ENCODE data around the gene CTDSPL. TPM values are rescaled to one million over a fixed set of nuclear protein-coding genes. Genes with fewer than 3 reads are reported as not detected.

CTDSPL gene
- total and polyA plus RNA-seq, 10 of the 15 experiments (the other 5 are each of a cell fraction or from before 2014, with no cell fraction given), result 0.05 to 0.51 (median 0.18) TPM; not detected in 6

DNA sequence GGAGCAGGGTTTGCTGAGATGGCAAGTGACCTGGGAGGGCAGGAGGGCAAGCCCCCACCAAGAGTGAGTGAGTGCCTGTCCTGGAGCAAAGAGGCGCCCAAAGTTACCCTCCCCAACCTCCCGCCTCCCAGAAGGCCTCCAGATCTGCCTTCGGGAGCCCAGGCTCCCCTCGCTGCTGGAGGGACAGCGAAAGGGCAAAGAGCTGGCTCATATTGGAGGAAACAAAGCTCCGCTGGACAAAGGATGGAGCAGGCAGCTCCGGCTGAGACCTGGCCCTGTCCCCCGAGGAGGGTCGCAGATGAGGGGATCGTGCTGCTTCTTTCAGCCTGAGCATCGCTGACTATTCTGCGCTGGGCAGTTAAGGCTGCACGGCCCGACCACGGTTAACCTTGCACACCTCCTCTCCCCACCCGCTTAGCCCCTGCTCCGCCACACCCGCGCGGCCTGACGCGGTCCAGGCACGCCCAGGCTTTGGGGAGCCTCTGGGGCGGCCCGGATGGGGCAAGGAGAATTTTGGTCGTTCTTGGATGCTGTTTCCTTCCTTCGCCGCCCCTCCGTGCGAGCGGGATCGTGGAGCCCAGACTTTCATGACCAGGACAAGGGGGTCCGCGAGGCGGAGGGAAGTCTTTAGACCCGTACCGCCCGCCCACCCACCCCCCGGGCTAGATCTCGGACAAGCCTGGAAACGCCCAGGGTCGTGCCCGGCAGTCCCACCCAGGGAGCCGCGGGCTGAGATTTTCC, 167.1 kb downstream of the CTDSPL start:
- H3K4me2 ChIP-seq (ENCODE audit: control insufficient read depth, insufficient read depth), result no peak overlapping the region
- TF ChIP-seq EP300 (IDR thresholded peaks at IDR 0.05; ENCODE audit: borderline replicate concordance in 1 of 2, control insufficient read depth in 1 of 2, low read depth in 2 of 2, low read length in 2 of 2) (no peak), RUNX3 (IDR thresholded peaks at IDR 0.05; ENCODE audit: low read length) (no peak), TCF3 (IDR thresholded peaks at IDR 0.05; ENCODE audit: borderline replicate concordance, insufficient read depth, low read depth, low read length) (no peak), NFXL1 (IDR thresholded peaks at IDR 0.05; ENCODE audit: borderline replicate concordance) (no peak), NRF1 (conservative IDR thresholded peaks at IDR 0.05; ENCODE audit: low read depth, low read length) (no peak), HCFC1 (IDR thresholded peaks at IDR 0.05; ENCODE audit: low read length) (no peak), SRF (IDR thresholded peaks at IDR 0.05; ENCODE audit: low read depth in 2 of 2, low read length in 2 of 2) (no peak), JUNB (IDR thresholded peaks at IDR 0.05) (no peak), CREM (IDR thresholded peaks at IDR 0.05; ENCODE audit: low read depth) (no peak), MTA3 (IDR thresholded peaks at IDR 0.05; ENCODE audit: borderline replicate concordance, low read length) (no peak), GABPA (IDR thresholded peaks at IDR 0.05; ENCODE audit: low read depth) (no peak), TARDBP (IDR thresholded peaks at IDR 0.05; ENCODE audit: borderline replicate concordance) (no peak), BHLHE40 (IDR thresholded peaks at IDR 0.05; ENCODE audit: borderline replicate concordance in 1 of 2, low read depth in 2 of 2, low read length in 1 of 2) (no peak), CREB1 (IDR thresholded peaks at IDR 0.05; ENCODE audit: low read depth) (no peak), PML (IDR thresholded peaks at IDR 0.05; ENCODE audit: low read length) (no peak), CHD4 (IDR thresholded peaks at IDR 0.05) (no peak), ZBTB33 (IDR thresholded peaks at IDR 0.05) (no peak)
- intact Hi-C loops (cut with micrococcal nuclease; ENCODE audit: unreplicated experiment) (no loop called here), in situ Hi-C loops (cut with MboI) (no loop called here)
- H3K36me3 ChIP-seq (ENCODE audit: control insufficient read depth in 2 of 2, insufficient read depth in 2 of 2, low read length in 1 of 2), result no peaks in the 10 kb centered on the region
- H2AFZ ChIP-seq (ENCODE audit: control insufficient read depth, low read depth, low read length), result no peak overlapping the region
- no peak overlapping the region for H3K4me3 ChIP-seq
- no peaks in the 10 kb centered on the region for H3K4me1 ChIP-seq (ENCODE audit: control insufficient read depth, insufficient read depth, low read length)
- no peak overlapping the region for H3K9ac ChIP-seq (ENCODE audit: control insufficient read depth, insufficient read depth, low read length)
- no peak for ATAC-seq
- 36% methylated on average over 32 of the region's 45 CpGs for WGBS (ENCODE audit: insufficient coverage, insufficient replicate concordance, low lambda C conversion rate, missing lambda C conversion rate)
- H3K79me2 ChIP-seq (ENCODE audit: control insufficient read depth, insufficient read depth, low read length), result no peaks in the 10 kb centered on the region
- BruUV-seq (replicated peaks), result no TSS peak
- ChIA-PET CTCF (no interaction called here), POLR2A (no interaction called here), RAD21 (ENCODE audit: unreplicated experiment) (no interaction called here), SMC1A (ENCODE audit: uncharacterized antibody, unreplicated experiment) (no interaction called here)
- no peaks in the 10 kb centered on the region for H3K9me3 ChIP-seq (replicated peaks; ENCODE audit: control insufficient read depth, insufficient read depth, low read length)
- H3K27ac ChIP-seq (ENCODE audit: control insufficient read depth, insufficient read depth), result no peak overlapping the region
- no peaks in the 10 kb centered on the region for H4K20me1 ChIP-seq (ENCODE audit: control insufficient read depth, insufficient read depth)
- FAIRE-seq, result no peak
- H3K27me3 ChIP-seq (replicated peaks in 1 of 2; ENCODE audit: control insufficient read depth in 2 of 2, insufficient read depth in 2 of 2, low read length in 1 of 2), result peaks cover 8 to 17% of the 10 kb centered on the region in 2 experiments
- no peak for DNase-seq (ENCODE audit: low read depth, low spot score)

Measured in GM12878 (cell line).